ENCODE data around the gene PTPN12.

DNA sequence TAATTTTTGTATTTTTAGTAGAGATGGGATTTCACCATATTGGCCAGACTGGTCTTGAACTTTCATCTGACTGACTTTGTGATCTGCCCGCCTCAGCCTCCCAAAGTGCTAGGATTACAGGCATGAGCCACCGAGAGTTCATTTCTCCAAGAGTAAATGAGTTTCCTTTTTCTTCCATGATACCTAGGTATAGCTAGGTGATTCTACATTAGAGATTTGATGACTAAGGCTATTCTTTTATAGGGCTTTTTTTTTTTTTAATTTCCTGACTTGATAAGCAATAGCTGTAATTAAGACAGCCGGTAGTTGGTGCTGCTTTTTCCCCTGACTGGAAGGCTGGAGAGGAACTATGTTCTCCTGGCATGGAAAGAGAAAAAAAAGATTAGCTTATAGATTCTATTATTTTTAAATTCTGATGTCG, 3.3 kb downstream of the PTPN12 start:
- TF ChIP-seq GATA2 (IDR thresholded peaks at IDR 0.05; ENCODE audit: low read depth, low read length) (no peak), GATA3 (IDR thresholded peaks at IDR 0.05; ENCODE audit: low read depth, low read length) (no peak)

Data from SH-SY5Y (cell line).